HG03520 (cell line): ENCODE results near the gene DOK1.
A peak's percentile ranks its signal among the peaks of the same experiment; 100 is the strongest.

Source experiments
- ATAC-seq: cut with Tn5 transposase; IDR thresholded peaks from one replicate; pipeline ENCODE4 v1.9.1; 2021; ENCODE audit warnings: mild to moderate bottlenecking, moderate library complexity; ENCODE audit not compliant: unreplicated experiment

DOK1 gene

DNA sequence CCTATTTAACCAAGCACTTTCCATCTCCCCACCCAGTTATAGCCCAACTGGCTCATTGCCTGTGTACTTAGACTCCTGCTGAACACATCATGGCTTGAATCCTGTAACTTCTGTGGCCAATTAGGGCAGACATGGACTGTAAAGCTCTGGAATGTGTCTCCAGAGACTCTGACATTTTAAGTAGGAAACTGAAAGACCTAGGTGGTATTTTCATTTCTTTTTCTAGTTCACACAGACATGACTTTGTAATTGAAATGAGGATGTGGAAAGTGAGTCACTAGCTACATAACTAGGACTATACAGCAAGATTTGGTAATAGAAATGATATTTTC, 12.2 kb downstream of the DOK1 start:
- no peak for ATAC-seq

DNA sequence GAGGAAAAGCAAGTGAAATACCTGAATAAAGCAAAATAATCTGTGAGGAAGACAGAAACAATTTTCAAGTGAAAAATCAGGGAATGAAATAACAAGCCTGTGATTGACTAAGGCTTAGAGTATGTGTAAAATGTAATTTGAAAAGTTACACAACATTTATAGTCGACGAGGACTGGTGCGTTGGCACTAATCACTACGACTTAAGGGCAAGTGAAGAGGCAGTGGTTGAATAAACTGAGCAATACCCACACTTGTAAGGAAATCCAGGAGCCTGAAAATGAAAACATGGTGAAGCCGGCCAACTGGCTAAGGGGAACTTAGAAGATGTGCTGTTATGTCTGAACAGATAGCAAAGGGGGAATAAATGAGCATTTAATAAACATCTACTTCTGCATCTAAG, 13.4 kb downstream of the DOK1 start:
- no peak for ATAC-seq

DNA sequence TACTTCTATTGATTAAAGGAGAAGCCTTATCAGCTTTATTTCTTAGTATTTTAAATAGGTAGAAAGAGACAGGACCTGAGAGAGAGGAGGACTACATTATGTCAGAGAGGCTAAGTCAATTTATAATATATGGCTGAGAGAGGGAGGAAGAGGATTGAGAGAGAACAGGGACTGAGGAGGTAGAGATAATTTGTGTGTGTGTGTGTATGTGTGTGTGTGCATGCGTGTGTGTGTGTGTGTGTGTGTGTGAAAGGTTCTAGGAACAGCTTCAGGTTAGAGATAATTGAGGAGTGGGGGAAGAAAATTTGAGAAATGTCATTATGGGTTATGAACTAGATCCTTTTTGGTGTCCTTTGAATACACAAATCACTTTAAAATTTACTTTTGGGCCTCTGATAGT, 15.2 kb downstream of the DOK1 start:
- no peak for ATAC-seq

DNA sequence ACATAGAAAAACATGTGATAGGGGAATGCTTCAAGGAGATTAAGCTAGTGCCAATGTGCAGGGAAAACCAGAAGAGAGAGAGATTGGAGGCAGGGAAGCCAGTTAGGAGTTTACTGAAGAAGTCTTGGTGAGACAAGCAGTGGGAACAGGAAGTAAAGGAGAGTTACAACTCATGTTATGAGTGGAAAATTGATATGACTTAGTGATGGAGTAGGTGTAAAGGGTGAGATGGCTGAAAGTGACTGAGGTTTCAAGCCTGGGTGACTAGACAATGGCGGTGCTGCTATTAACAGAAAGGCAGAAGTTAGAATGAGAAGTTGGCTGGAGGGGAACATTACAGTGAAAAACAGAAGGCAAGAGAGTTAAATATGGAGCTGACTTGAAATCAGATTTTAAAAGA, 16.5 kb downstream of the DOK1 start:
- ATAC-seq: peak; percentile 71

DNA sequence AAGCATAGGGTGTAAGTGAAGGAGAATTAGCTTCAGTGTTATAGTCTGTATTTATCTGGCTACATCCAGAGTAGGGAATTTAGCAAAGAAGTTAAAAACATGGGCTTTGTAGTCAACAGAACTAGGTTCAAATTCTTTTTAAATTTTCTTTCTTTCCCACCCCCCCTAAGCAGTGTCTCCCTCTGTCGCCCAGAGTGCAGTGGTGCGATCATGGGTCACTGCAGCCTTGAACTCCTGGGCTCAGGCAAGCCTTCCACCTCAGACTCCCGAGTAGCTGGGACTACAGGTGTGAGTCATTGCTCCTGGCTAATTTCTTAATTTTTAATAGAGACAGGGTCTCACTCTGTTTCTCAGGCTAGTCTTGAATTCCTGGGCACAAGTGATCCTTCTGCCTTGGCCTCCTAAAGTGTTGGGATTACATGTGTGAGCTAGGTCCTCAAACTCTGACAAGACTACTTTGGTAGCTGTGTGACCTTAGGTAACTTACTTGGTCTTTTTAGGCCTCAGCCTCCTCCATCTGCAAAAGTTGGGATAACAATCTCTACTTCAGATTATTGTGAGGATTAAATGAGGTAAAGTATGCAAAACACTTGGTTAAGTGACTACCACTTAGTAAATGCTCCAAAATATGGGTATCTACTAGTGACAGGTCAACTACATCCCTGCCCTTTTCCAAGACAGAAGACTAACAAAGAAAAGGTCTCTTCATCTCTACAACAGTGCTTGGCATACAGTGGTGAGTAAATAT, 17.8 kb downstream of the DOK1 start:
- no peak for ATAC-seq

DNA sequence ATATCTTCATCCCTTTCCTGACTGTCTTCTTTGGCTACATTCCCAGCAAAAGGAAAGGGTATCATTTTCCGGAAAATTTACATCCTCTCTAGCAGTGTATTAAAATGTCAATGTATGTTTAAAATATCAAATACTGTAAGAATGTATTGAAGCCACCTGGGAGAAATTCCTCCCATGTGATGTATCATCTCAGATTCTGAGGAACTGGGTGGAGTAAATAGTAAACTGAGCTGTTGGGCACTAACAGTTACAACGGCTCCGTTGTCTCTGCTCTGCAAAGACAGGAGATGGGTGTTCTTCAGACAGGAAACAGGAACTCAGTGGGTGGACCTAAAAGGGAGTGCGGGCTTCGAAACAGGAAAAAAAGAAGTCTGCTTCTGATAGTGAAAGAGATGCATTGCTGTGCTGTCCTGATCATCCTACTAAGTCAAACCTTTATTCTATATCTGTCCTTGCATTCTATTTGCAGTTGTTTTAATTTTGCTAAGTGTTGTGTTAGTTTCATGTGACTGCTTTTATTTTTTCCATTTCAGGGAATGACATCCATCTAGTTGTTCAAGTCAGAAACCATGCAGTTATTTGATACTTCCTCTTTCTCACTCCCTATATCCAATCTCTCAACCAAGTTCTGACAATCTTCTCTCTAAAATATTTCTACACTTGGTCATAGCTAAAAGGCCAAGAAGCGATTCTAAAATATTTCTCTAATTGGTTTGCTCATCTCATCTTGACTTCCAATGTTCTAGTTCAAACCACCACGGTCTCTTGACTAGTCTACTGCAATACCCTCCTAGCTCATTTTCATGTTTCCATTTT, 19.4 kb downstream of the DOK1 start:
- ATAC-seq: peak; percentile 30

DNA sequence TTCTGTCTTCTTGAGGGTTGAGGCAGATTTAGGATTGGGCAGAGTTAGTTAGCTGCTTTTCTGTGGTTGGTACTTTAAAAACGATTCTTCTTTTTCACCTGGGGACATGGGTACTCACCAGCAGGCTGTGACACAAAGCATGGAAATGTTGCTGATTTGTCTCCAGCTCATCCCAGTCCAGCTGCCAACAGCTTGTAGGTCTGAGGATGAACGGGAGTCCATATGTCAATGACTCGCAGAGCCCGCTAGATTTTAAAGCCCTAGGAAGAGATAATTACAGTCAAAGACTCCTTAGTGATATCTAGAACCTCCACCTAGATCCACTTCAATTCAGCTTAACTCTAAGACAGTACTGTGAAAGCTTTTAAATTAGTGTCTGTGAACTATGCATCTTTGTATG, 20.8 kb downstream of the DOK1 start:
- no peak for ATAC-seq

DNA sequence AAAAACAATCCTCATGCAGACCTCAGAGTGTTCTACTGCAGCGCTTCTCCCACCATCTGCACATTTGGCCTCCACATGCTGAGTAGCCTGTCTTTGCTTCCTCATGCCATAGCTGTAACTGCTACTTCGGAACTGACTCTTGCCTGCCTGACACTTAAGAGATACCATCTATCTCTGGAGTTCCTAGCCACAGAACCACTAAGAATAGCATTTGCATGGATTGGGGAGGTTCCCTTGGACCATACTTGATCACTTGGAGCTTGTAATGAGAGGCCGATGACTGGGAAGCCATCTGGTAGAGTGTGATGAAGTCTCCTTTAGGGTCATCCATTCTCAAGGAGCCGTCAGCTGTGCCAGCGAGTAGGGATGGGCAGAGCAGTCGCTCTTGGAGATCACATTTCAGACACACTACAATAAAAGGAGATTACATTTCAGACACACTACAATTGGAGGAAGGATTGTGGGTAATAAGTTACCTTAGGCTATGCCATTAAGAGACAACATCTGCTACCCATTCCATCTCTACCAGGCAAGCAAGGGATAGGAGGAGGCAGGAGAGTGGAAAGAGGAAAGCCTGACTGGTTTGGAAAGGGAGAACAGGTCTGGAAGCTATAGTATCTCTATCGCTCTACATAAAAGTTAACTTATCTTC, 21.8 kb downstream of the DOK1 start:
- ATAC-seq: no peak

DNA sequence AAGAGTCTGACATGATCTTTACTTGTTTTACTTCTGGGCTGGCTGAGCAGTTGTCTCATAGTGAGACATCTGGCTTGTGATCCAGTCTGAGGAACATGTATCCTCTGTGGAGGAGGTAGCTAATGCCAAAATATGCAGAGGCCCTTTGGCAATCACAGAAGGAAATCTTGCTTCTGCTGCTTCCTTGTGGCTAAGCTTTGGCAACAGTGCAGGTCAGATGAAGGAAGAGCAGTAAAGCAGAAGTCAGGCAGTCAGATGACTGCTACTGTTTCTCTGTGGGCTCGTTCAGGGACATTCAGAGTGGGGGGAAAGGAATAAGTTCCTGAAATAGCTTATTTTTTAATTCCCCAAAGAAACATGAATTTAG, 22.3 kb downstream of the DOK1 start:
- ATAC-seq: no peak

DNA sequence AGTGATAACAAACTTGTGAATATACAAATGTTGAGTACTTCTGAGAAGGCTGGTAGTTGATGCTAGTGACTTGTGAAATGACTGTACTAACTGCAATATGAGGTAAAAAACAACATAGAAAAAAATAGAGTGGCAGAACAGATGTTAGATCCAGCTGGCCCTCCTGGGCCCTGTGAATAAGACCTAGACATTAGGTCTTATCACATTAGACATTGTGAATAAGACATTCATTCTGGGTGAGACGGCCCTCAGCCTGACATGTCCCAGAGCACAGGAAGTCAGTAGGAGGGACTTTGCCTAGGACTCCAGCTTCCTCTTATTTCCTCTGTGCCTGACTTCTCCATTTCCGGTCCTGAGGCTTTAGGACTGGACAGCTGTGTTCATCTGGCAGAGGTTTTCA, 22.9 kb downstream of the DOK1 start:
- peak; percentile 39 for ATAC-seq

DNA sequence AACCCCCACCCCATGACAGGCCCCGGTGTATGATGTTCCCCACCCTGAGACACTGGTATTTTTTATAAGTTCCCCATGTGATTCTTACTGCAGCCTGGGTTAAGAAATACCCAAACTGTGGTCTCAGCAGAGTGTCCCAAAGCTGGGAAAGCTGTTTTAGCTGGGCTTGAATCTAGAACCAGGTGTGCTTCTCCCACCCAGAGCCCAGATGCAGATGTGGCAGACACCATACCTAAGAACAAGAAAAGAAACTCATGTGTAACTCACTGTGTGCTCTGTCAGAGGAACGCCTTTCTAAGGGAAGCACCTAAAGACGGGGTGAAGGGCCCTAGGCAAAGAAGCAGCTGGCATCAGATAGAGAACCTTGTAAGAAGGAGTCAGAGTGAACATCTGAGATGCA, 23.9 kb downstream of the DOK1 start:
- peak; percentile 51 for ATAC-seq

DNA sequence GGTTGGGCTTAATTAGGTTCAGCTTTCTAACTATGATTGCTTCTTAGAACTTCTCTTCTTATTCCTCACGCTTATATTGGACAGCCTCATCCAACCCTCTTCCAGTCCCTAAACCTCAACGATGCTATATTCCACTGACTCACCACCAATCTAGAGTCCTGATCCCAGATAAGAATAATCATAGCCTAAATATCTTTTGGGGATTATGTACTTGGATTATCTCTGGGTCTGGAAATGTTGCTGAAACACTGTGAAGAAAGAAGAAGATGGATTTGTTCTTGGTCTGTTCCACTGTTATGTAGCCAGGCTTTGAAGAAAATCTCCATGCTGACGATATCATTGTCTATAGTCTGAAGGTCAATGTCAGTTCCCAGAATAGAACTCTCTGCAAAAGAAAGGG, 26.9 kb downstream of the DOK1 start:
- ATAC-seq: no peak

DNA sequence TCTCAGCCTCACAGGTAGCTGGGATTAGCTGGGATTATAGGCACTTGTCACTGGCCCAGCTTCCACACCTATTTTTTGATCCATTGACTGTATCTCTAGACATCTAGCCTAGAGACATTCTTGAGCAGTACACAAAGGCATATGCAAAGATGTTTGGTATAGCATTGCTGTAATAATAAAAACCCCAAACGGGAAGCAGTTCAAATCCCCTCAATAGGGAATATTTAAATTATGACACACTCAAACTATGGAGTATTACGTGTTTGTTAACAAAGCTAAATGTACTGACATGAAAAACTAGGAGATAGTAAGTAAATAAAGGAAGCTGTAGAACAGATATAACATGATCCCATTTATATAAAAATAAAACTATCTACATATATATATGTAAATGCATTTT, 27.7 kb downstream of the DOK1 start:
- ATAC-seq: no peak

DNA sequence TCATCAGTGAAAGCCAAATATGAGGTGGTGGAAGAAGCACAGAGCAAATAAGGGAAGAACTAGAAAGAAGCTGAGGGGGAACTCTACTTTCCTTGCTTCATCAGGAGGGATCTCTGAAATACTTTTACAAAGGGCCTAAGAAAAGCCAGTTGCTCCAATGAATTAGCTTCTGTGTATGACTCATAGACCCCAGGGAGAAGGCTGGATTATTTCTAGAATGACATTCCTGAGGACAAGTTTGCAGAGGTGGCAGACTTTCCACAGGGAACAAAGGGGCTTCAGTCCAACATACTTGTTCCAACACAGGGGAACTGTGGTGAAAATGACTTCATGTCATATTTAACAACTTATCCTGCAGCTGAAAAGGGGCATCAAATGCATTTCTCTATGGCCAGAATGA, 29.0 kb downstream of the DOK1 start:
- ATAC-seq: no peak

DNA sequence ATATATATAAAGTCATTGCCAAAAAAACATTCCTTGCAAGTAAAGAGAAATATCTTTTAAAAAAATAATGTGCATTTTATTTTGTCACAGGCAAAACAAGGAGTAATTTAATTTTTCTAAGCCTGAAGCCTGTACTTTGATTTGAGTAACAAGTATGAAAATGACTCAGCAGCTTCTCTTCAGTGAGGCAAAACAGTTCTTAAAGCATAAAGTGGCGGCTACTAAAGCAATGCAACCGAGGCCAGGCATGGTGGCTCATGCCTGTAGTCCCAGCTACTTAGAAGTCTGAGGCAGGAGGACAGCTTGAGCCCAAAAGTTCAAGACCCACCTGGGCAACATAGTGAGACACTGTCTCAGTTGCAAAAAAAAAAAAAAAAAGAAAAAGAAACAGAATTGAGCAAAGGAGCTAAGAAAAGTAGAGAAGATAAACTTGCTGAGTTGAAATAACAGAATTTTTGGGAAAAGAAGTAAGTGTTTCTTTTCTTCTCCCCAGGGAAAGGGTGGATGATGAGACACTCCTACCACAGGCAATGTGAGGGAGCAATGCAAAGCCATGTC, 29.6 kb downstream of the DOK1 start:
- peak; percentile 54 for ATAC-seq

DNA sequence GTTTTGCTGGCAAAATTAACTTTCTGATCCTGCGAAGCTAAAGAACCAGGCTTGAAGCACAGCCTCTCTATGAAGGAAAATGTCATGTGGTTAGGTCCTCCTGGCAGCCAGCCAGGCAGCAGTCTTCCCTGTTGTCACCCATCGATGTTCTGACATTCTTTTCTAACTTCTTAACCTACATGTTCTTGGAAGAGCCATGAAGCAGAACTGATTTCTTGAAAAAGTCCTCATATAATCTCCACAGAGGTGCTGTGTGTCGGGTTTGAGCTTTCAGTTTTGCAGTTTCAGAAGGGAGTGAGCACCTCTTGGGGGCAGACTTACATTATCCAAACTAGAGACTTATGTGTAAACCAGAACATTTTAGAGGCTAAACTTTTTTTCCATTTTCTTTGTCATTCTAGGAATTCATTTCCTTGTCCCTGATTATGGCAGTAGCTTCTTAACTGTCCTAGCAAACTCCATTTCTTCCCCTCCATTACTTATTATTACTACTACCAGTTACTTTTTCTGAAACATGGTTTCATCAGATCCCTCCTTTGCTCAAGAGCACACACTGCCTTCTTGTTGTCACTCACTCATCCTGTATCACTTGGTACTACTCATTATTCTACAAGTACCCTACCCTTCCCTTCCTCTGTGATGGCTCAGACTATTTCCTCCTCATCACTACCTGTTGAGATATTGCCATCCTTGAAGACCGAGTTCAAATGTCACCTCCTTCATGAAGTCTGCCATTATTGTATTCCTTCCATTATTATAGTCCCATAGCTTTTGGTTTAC, 31.1 kb downstream of the DOK1 start:
- peak; percentile 40 for ATAC-seq

DNA sequence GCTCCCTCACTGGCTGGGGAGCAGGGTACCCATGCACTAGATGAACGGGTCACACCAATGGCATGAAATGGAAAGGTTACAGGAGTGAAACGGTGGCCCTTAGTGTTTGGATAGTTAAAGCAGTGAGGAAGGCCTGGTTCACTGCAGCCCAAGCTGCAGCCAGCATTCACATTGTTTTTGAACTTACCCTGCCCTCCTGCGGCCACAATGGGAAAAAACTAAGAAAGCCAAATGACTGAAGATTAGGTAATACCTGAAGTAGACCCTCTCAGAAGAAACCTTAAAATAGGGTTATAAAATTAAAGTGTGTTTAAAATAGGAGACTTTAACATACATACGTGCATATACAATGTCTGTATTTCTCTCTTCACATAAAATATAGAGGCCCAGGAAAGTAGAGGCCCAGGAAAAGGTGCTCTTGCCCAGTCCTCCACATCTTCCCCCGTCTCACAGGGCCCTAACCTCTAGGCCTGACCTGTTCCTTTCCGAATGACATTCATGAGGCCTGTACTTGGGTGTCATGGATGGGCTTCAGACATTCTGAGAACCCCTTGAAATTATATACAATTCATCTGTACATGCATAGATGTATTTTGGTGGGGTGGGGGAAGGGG, 33.3 kb downstream of the DOK1 start:
- ATAC-seq: no peak

DNA sequence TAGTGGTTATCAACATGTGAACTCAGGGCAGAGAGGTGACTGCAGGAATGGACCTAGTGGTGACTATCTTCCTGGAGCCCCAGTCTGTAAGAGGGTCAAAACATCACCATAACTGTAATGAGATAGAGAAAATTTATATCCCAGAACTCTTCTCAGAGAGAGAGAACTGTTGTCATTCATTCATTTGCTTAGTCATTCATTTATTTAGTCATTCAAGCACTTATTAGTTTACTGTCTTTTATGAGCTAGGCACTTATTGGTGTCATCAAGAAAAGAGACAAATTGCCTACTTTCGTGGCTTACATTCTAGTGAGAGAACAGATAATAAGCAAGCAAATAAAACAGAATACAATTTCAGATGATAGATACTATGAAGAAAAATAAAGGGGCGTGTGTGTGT, 34.1 kb downstream of the DOK1 start:
- no peak for ATAC-seq

DNA sequence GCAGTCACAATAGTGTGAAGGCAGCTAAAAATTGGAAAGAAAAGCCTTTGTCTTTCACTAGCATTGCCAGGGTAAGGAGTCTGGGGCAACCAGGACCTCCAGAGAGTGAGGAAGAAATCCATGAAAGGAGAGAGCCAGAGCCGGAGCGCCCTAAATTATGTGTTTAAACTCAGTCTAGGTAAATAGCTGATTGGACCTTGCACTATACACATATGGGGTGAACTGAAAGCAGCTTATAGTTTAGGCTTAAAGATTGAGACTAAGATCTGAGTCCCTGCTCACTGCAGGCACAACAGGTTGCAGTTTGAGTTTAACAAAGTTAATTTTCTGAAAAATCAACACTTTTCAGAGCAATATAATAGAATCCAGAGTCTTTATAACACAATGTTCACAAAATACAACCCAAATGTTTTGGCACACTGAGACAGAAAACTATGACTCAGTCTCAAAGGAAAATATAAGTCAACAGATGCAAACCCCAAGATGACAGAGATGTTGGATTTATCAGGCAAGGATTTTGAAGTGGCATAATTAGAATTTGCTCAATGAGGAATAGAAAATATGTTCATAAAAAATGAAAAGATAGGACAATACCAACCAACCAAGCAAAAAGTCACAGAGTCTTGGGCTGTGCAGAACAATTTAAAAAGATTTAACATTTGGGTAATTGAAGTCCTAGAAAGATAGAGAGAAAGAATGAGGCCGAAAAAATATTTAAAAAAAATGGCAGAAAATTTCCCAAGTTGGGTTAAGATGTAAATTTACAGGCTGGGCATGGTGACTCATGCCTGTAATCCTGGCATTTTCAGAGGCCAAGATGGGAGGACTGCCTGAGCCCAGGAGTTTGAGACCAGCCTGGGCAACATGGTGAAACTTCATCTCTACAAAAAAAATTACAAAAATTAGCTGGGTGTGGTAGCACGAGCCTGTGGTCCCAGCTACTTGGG, 39.6 kb downstream of the DOK1 start:
- no peak for ATAC-seq

DNA sequence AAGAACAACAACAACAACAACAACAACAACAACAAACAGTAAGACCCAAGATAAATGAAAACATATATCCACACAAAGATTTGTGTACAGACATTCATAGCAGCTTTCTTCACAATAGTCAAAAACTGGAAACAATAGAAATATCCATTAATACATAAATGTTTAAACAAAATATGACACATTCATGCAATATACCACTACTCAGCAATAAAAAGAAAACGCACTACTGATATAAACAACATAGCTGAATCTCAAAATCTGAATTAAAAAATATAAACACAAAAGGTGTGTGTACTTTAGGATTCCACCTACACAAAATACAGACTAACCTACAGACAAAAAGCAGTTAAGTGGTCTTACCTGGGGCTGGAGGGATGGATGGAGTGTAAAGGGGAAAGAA, 42.1 kb downstream of the DOK1 start:
- no peak for ATAC-seq
